Endodermal cell (in vitro differentiated cells): ENCODE results near the gene DAP. TPM values are rescaled to one million over a fixed set of nuclear protein-coding genes. Genes with fewer than 3 reads are reported as not detected.

ENCODE experiments used
- DNase-seq: peaks from one replicate; pipeline ENCODE4 v3.0.0-alpha.2; 2017
- H3K27ac ChIP-seq: 2 replicates; pipeline ENCODE4 v1.5.1; 2013; ENCODE audit warnings: mild to moderate bottlenecking, low read depth, low read length, moderate library complexity
- H3K27me3 ChIP-seq: 2 replicates; pipeline ENCODE4 v1.6.1; 2013; ENCODE audit warnings: mild to moderate bottlenecking, low read length, moderate library complexity; ENCODE audit not compliant: insufficient read depth, control insufficient read depth, poor library complexity, severe bottlenecking
- H3K36me3 ChIP-seq: 2 replicates; pipeline ENCODE4 v1.7.0; 2013; ENCODE audit warnings: mild to moderate bottlenecking, low read length, moderate library complexity; ENCODE audit not compliant: control insufficient read depth, insufficient read depth
- H3K4me1 ChIP-seq: one replicate; pipeline ENCODE4 v1.7.0; 2013; ENCODE audit warnings: low read length; ENCODE audit not compliant: control insufficient read depth, insufficient read depth
- H3K4me3 ChIP-seq: 2 replicates; pipeline ENCODE4 v1.5.1; 2013; ENCODE audit warnings: mild to moderate bottlenecking, low read length, moderate library complexity
- H3K9ac ChIP-seq: 2 replicates; pipeline ENCODE4 v1.6.1; 2013; ENCODE audit warnings: mild to moderate bottlenecking, low read length, moderate library complexity; ENCODE audit not compliant: poor library complexity, severe bottlenecking; ENCODE audit errors: extremely low read depth
- H3K9me3 ChIP-seq: 2 replicates; pipeline ENCODE4 v1.6.1; 2013; ENCODE audit warnings: mild to moderate bottlenecking, low read length, moderate library complexity; ENCODE audit not compliant: control insufficient read depth
- H3K27ac Mint-ChIP-seq: 2 replicates; pipeline ENCODE4 v1.8.0; 2020; ENCODE audit warnings: mixed read lengths
- H3K27me3 Mint-ChIP-seq: 2 replicates; pipeline ENCODE4 v1.8.0; 2021; ENCODE audit warnings: mild to moderate bottlenecking, mixed read lengths; ENCODE audit not compliant: insufficient read depth
- H3K36me3 Mint-ChIP-seq: 2 replicates; pipeline ENCODE4 v1.8.0; 2020; ENCODE audit warnings: low read depth, mixed read lengths
- H3K4me1 Mint-ChIP-seq: 2 replicates; pipeline ENCODE4 v1.8.0; 2020; ENCODE audit warnings: mixed read lengths
- H3K4me3 Mint-ChIP-seq: 2 replicates; pipeline ENCODE4 v1.8.0; 2020; ENCODE audit warnings: mild to moderate bottlenecking, moderate library complexity, mixed read lengths
- H3K9me3 Mint-ChIP-seq: 2 replicates; pipeline ENCODE4 v1.8.0; 2020; ENCODE audit warnings: mild to moderate bottlenecking, mixed read lengths
- WGBS, 2 experiments: methylation state at CpG; one replicate each; pipeline versions ENCODE4 v1.1.5 to v1.1.7; 2013; ENCODE audit warnings: missing lambda C conversion rate in 2 of 2, mixed read lengths in 1 of 2; ENCODE audit not compliant: insufficient coverage in 1 of 2, insufficient read length in 1 of 2; 5-methylcytosine and 5-hydroxymethylcytosine counted together
- total RNA-seq, 2 donors: library from RNA; stranded (reverse); fragmentation: NEBNext Ultra II Directional in 1 of 2; extraction: Animal tissue kit (Norgen Biotek cat#: 25700) in 1 of 2; gene quantifications; 2 replicates in 1 of 2; 3 replicates in 1 of 2; pipeline ENCODE4 v1.2.1, GENCODE V29; 2021
- TF ChIP-seq, protein P1 (sequence below): fragments of 200-600 bp; sonication (generic); conservative IDR thresholded peaks from 2 replicates; pipeline ENCODE4 v1.5.0; 2021; ENCODE audit warnings: antibody characterized with exemption, mild to moderate bottlenecking

The DAP gene
- total RNA-seq, 2 donors from 2014 or later, result 77.7 to 106 TPM

DNA sequence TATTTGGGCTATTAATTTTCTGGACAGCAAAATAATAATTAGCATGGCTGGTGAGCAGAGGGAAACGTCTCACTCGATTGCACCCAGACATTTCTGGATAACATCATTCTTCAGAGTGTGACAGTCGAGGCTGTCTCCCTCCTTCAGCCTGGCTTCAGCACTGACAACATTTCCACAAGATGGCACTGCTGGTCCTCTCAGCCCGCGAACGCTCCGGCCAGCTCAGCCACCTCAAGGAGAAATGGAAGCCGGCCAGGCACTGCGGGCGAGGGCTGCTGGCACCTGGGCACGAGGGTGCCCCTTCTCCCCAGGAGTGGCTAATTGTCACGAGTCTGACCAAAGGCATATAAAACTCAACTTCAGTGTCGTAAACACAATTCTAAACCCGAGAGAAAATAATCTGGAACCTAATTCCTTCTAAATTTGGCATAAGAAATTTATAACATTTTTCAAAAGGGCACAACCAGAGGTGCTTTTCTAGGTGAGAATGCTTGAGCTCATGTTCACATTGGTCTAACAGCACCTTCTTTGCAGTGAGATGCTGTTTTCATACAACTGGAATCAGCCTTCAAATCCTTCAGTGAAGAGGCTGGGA lies 65.9 kb downstream of the DAP start:
- Mint-ChIP-seq H3K27me3 (no peaks in the 10 kb centered on the region), H3K4me1 (peaks cover 9% of the 10 kb centered on the region)
- TF ChIP-seq, protein P1, sequence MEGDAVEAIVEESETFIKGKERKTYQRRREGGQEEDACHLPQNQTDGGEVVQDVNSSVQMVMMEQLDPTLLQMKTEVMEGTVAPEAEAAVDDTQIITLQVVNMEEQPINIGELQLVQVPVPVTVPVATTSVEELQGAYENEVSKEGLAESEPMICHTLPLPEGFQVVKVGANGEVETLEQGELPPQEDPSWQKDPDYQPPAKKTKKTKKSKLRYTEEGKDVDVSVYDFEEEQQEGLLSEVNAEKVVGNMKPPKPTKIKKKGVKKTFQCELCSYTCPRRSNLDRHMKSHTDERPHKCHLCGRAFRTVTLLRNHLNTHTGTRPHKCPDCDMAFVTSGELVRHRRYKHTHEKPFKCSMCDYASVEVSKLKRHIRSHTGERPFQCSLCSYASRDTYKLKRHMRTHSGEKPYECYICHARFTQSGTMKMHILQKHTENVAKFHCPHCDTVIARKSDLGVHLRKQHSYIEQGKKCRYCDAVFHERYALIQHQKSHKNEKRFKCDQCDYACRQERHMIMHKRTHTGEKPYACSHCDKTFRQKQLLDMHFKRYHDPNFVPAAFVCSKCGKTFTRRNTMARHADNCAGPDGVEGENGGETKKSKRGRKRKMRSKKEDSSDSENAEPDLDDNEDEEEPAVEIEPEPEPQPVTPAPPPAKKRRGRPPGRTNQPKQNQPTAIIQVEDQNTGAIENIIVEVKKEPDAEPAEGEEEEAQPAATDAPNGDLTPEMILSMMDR, result peak; percentile 84

DNA sequence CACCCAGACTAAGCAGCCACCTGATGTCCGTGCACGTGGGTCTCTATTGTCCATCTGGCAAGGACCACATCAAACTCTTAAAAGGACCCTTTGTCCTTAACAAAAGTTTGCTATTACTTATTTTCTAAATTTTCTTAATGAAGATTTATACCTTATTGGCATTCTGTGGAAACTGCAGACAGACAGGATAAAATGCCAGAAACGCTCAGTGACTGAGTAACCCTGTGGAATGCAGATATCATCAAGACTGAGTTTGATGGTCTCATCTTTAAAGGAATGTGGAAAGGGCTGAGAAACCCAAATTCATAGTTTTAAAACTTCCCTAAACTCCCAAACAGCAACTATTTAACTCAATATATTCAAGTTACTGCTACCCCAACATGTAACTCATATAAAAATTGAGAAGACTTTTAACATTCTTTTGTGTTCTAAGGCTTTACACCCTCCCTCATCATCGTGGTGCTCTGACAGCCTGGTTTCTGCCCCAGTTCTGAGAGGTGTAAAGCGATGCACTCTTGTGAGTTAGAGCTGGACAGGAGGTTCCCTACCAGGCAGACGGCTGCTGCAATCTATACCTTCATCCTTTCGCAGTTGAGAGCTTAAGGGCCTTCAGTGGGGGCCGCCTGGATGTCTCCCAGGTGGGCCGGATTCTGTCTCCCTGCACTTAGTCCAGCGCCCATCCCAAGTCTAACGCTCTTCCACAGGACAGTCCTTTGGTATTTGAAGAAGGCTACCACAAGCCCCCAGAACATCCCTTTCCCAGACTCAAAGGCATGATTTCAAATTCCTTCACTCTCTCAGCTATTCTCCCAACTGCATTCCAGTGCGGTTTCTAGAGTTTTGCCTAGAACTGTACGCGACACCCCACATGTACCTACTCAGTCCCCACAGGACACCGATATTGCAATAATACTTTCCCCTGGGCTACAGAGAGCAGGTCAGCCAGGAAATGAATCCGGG lies 68.9 kb downstream of the DAP start:
- H3K36me3 Mint-ChIP-seq, result peaks cover 23% of the 10 kb centered on the region
- H3K4me3 ChIP-seq, result no peak overlapping the region
- no peak for DNase-seq
- H3K27ac ChIP-seq, result no peak overlapping the region
- no peak overlapping the region for H3K9ac ChIP-seq
- H3K36me3 ChIP-seq, result peaks cover 20% of the 10 kb centered on the region
- 90 to 95% methylated on average over 12 to 16 of the region's 16 CpGs for WGBS, 2 experiments
- no peaks in the 10 kb centered on the region for H3K27me3 ChIP-seq
- peaks cover 5% of the 10 kb centered on the region for H3K4me1 ChIP-seq
- peaks cover 4% of the 10 kb centered on the region for H3K9me3 Mint-ChIP-seq
- H3K27me3 Mint-ChIP-seq, result no peaks in the 10 kb centered on the region
- TF ChIP-seq, protein P1, result no peak
- peaks cover 7% of the 10 kb centered on the region for H3K4me1 Mint-ChIP-seq
- H3K4me3 Mint-ChIP-seq, result no peak overlapping the region
- H3K9me3 ChIP-seq, result peaks cover 6% of the 10 kb centered on the region
- H3K27ac Mint-ChIP-seq, result no peak overlapping the region

More for the DNA sequence above, 65.9 kb downstream of the DAP start:
- WGBS, 2 experiments, result 42 to 62% methylated on average over 6 to 14 of the region's 14 CpGs
- Histone ChIP-seq H3K9ac (no peak overlapping the region), H3K27me3 (no peaks in the 10 kb centered on the region), H3K27ac (no peak overlapping the region), H3K9me3 (no peaks in the 10 kb centered on the region), H3K4me1 (peaks cover 5% of the 10 kb centered on the region), H3K36me3 (no peaks in the 10 kb centered on the region), H3K4me3 (no peak overlapping the region)
- Mint-ChIP-seq H3K36me3 (peaks cover 7% of the 10 kb centered on the region), H3K9me3 (no peaks in the 10 kb centered on the region), H3K27ac (no peak overlapping the region), H3K4me3 (no peak overlapping the region)
- DNase-seq, result peak; percentile 87

DNA sequence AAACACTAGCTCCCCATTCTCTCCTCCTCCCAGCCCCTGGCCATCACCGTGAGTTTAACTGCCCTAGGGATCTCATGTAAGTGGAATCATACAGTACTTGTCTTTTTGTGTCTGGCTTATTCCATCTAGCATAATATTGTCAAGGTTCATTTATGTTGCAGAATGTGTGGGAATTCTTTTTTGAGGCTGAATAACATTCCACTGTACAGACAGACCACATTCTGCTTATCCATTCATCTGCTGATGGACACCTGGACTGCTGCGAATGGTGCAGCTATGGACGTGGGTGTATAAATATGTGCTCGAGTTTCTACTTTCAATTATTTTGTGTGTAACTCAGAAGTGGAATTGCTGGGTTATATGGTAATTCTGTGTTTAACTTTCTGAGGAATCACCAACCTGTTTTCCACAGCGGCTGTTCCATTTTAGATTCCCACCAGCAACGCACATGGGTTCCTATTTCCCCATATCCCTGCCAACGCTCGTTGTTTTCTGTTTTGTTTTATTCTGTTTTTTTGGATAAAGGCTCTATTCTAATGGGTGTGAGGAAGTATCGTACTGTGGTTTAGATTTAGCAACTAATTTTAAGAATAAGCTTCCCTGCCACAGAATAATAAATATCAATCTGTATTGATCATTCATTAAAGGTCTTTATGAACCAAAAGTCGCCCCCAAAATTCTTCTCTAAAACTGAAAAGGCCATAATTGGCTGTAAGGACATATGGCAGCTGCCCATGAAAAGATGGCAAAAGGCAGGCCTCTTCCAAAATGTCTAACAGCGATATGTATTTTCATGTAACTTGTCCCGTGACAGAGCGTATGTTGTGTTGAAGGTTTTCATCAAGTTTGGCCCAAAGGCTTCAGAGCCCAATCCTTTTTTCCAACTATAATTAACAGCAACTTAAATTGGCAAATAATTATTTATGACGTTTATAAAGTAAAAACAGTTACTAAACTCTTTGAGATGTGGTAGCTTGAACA lies 70.3 kb downstream of the DAP start:
- peaks cover 7% of the 10 kb centered on the region for H3K4me1 Mint-ChIP-seq

More for the DNA sequence above, 70.3 kb downstream of the DAP start:
- Mint-ChIP-seq H3K27me3 (no peaks in the 10 kb centered on the region), H3K9me3 (peaks cover 14% of the 10 kb centered on the region), H3K4me3 (no peak overlapping the region), H3K27ac (no peak overlapping the region), H3K36me3 (peaks cover 32% of the 10 kb centered on the region)
- no peak for DNase-seq
- no peak overlapping the region for H3K9ac ChIP-seq
- H3K4me3 ChIP-seq, result no peak overlapping the region
- 91 to 100% methylated on average over 2 to 13 of the region's 14 CpGs for WGBS, 2 experiments
- peaks cover 5% of the 10 kb centered on the region for H3K4me1 ChIP-seq
- H3K27me3 ChIP-seq, result no peaks in the 10 kb centered on the region
- peaks cover 16% of the 10 kb centered on the region for H3K9me3 ChIP-seq
- H3K36me3 ChIP-seq, result peaks cover 23% of the 10 kb centered on the region
- H3K27ac ChIP-seq, result no peak overlapping the region
- TF ChIP-seq, protein P1, result no peak
